Neural progenitor cell (in vitro differentiated cells): ENCODE results near the gene PRR19. TPM values are rescaled to one million over a fixed set of nuclear protein-coding genes. Genes with fewer than 3 reads are reported as not detected.

Source experiments
- DNase-seq: peaks from one replicate; pipeline ENCODE4 v3.0.0-alpha.2; 2016; ENCODE audit warnings: low spot score
- H2AFZ ChIP-seq: fragments of 200-600 bp; sonication (generic); replicated peaks from 2 replicates; pipeline ENCODE4 v1.6.1; 2016; ENCODE audit warnings: antibody characterized with exemption
- H3F3A ChIP-seq: fragments of 200-600 bp; sonication (generic); 2 replicates; pipeline ENCODE4 v1.6.1; 2016; ENCODE audit warnings: antibody characterized with exemption, low read depth
- H3K27ac ChIP-seq: fragments of 200-600 bp; sonication (generic); 2 replicates; pipeline ENCODE4 v1.5.1; 2016; ENCODE audit warnings: mild to moderate bottlenecking
- H3K27me3 ChIP-seq: fragments of 200-600 bp; sonication (generic); 2 replicates; pipeline ENCODE4 v1.6.1; 2016; ENCODE audit warnings: mild to moderate bottlenecking, moderate library complexity
- H3K36me3 ChIP-seq: fragments of 200-600 bp; sonication (generic); 2 replicates; pipeline ENCODE4 v1.5.1; 2016
- H3K4me1 ChIP-seq: fragments of 200-600 bp; sonication (generic); 2 replicates; pipeline ENCODE4 v1.6.1; 2016; ENCODE audit warnings: mixed run types
- H3K4me2 ChIP-seq: fragments of 200-600 bp; sonication (generic); 2 replicates; pipeline ENCODE4 v1.6.1; 2016
- H3K4me3 ChIP-seq: fragments of 200-600 bp; sonication (generic); 2 replicates; pipeline ENCODE4 v1.5.1; 2016
- H3K79me2 ChIP-seq: fragments of 200-600 bp; sonication (generic); 2 replicates; pipeline ENCODE4 v1.6.1; 2016; ENCODE audit warnings: low read depth
- H3K9ac ChIP-seq: fragments of 200-600 bp; sonication (generic); 2 replicates; pipeline ENCODE4 v1.6.1; 2016
- H3K9me3 ChIP-seq: fragments of 200-600 bp; sonication (generic); 2 replicates; pipeline ENCODE4 v1.5.1; 2016; ENCODE audit warnings: low read depth
- H4K20me1 ChIP-seq: fragments of 200-600 bp; sonication (generic); 2 replicates; pipeline ENCODE4 v1.6.1; 2016; ENCODE audit warnings: low read depth
- H3K27ac Mint-ChIP-seq: 3 replicates; pipeline ENCODE4 v1.8.0; 2021; ENCODE audit warnings: mixed read lengths
- H3K27me3 Mint-ChIP-seq: 2 replicates; pipeline ENCODE4 v1.8.0; 2022; ENCODE audit warnings: low read depth, mild to moderate bottlenecking, inconsistent platforms, moderate library complexity, mixed read lengths; ENCODE audit not compliant: insufficient read depth
- H3K36me3 Mint-ChIP-seq: 3 replicates; pipeline ENCODE4 v1.8.0; 2021; ENCODE audit warnings: mixed read lengths
- H3K4me1 Mint-ChIP-seq: 3 replicates; pipeline ENCODE4 v1.8.0; 2021; ENCODE audit warnings: mixed read lengths
- H3K4me3 Mint-ChIP-seq: 3 replicates; pipeline ENCODE4 v1.8.0; 2021; ENCODE audit warnings: mild to moderate bottlenecking, moderate library complexity, mixed read lengths
- H3K9me3 Mint-ChIP-seq: 3 replicates; pipeline ENCODE4 v1.8.0; 2020; ENCODE audit warnings: mixed read lengths
- EZH2 ChIP-seq: fragments of 200-600 bp; sonication (generic); IDR thresholded peaks from 2 replicates; pipeline ENCODE4 v1.6.1; 2017; ENCODE audit warnings: antibody characterized with exemption, mild to moderate bottlenecking, moderate library complexity
- EZH2phosphoT487 ChIP-seq: fragments of 200-600 bp; sonication (generic); IDR thresholded peaks from 2 replicates; pipeline ENCODE4 v1.6.1; 2017; ENCODE audit warnings: antibody characterized with exemption
- total RNA-seq: library from RNA; depleted of rRNA; stranded (reverse); fragments of >200 nt; gene quantifications from 2 replicates; pipeline ENCODE4 v1.2.3, GENCODE V29; 2015; ENCODE audit warnings: low replicate concordance
- TF ChIP-seq, protein P1 (sequence below): fragments of 200-600 bp; sonication (generic); IDR thresholded peaks from 2 replicates; pipeline ENCODE4 v1.5.1; 2017; ENCODE audit warnings: antibody characterized with exemption, mild to moderate bottlenecking

Gene PRR19, protein sequence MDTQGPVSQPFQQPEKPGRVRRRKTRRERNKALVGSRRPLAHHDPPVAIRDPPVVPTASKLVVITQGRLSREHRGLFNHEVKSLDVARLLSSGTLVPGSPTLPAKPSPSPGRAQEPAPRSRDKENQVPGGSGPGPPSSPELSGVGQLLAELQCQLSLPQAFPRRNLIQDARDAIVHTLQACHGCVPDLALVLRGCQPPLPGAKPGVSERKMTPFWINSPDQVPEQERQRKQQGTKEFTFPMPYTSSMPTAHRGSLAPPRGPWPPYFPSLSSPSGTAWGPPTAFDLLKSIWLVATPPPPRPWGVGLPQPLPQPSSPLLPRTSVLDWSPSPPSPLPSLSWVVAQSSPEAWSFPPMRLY
- total RNA-seq = 1.0 TPM in 2 replicates

DNA sequence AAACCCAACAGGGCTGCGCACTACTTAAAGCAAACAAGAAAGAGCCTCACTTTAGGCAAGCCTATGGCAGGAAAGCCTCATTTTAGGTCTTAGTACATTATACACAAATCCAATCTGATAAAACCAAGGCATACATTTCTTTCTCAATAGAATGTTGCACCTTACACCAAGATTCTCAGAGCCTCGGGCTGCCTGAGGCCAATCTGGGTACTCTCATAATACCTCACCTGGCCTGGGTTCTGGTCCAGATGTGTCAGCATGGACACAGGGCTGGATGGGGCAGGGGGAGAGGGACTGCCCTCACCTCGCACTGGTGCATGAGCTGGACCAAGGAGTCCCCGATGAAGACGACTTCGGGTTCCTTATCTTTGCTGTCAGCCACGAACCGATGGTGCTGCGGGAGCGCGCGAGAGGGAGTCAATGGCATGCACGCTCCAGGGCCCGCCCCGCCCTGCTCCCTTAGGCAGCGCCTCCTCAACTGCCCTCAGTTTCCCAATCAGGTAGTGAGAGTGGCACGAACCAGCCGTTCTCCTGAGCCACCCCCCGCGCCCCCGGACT is at the start of gene PRR19:
Gene PRR19, plus strand, starts transcription at position 487 of the 558 bp plus-strand sequence. CDS start 7,453 bp downstream, outside the sequence.
- H3K9me3 ChIP-seq = no peaks in the 10 kb centered on the region
- Mint-ChIP-seq H3K9me3 (no peaks in the 10 kb centered on the region), H3K36me3 (peaks cover 7% of the 10 kb centered on the region), H3K4me3 (peak within 1 kb of the TSS; percentile 92), H3K27me3 (peaks cover 11% of the 10 kb centered on the region), H3K27ac (peak within 1 kb of the TSS; percentile 99), H3K4me1 (peaks cover 24% of the 10 kb centered on the region)
- H3K4me3 ChIP-seq = peak within 1 kb of the TSS; percentile 77
- H3K27ac ChIP-seq = peak within 1 kb of the TSS; percentile 18
- H3K4me2 ChIP-seq = peak within 1 kb of the TSS; percentile 91
- peaks cover 13% of the 10 kb centered on the region for H4K20me1 ChIP-seq
- H3K9ac ChIP-seq = peak within 1 kb of the TSS; percentile 52
- TF ChIP-seq, protein P1, sequence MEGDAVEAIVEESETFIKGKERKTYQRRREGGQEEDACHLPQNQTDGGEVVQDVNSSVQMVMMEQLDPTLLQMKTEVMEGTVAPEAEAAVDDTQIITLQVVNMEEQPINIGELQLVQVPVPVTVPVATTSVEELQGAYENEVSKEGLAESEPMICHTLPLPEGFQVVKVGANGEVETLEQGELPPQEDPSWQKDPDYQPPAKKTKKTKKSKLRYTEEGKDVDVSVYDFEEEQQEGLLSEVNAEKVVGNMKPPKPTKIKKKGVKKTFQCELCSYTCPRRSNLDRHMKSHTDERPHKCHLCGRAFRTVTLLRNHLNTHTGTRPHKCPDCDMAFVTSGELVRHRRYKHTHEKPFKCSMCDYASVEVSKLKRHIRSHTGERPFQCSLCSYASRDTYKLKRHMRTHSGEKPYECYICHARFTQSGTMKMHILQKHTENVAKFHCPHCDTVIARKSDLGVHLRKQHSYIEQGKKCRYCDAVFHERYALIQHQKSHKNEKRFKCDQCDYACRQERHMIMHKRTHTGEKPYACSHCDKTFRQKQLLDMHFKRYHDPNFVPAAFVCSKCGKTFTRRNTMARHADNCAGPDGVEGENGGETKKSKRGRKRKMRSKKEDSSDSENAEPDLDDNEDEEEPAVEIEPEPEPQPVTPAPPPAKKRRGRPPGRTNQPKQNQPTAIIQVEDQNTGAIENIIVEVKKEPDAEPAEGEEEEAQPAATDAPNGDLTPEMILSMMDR = no peak
- TF ChIP-seq EZH2phosphoT487 = no peak
- no peak for TF ChIP-seq EZH2
- no peaks in the 10 kb centered on the region for H3K36me3 ChIP-seq
- peaks cover 14% of the 10 kb centered on the region for H3K4me1 ChIP-seq
- peak within 1 kb of the TSS; percentile 87 for H2AFZ ChIP-seq
- peak; percentile 58 for DNase-seq
- H3K27me3 ChIP-seq = no peaks in the 10 kb centered on the region
- H3F3A ChIP-seq = peaks cover 26% of the 10 kb centered on the region
- peaks cover 22% of the 10 kb centered on the region for H3K79me2 ChIP-seq

DNA sequence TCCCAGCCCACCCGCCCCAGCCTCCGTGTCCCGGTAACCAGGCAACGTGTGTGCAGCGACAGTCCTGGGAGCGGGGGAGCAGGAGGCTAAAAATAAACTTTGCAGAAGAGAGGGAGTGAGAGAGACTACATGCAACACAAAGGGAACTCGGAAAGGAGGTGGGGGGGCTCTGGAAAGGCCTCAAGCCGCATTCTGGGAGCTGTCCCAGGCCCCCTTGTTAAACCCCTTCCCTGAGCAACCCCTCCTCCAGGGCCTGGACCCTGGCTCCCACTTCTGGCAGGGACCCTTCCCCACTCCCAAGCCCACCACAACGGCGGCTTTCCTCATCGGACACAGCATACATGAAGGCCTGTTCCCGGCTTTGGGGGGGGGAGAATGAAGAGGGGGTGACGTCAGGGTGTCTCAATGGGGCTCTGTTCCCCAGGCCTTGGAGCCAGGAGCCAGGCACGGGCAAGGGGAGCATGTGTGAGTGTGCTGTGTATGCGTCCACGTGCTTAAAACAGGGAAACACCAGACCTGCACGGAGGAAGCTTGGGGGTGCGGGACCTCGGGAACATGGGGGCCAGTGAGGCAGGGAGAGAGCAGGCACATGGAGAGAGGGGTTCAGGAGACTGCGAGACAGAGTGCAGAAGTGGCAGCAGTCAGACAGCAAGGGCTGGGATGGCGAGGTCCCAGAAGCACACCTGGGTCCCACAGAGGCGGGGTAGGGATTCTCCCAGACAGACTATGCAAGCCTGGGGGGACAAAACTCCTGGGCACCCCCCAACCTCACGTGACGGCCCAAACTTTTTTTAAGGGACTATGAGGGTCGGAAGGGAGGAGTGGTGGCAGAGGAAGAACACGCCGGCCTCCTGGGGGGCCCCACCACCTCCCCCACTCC is 49.3 kb upstream of the PRR19 start:
- Histone ChIP-seq H3K9me3 (no peaks in the 10 kb centered on the region), H3K9ac (peak overlapping the region; percentile 70), H3K4me1 (peaks cover 33% of the 10 kb centered on the region), H4K20me1 (peaks cover 60% of the 10 kb centered on the region), H2AFZ (no peak overlapping the region), H3K27me3 (no peaks in the 10 kb centered on the region), H3K36me3 (no peaks in the 10 kb centered on the region), H3F3A (peaks cover 44% of the 10 kb centered on the region), H3K4me2 (peak overlapping the region; percentile 87), H3K79me2 (peaks cover 62% of the 10 kb centered on the region), H3K4me3 (peak overlapping the region; percentile 93), H3K27ac (no peak overlapping the region)
- Mint-ChIP-seq H3K36me3 (peaks cover 2% of the 10 kb centered on the region), H3K9me3 (no peaks in the 10 kb centered on the region), H3K27me3 (peaks cover 12% of the 10 kb centered on the region), H3K4me1 (peaks cover 30% of the 10 kb centered on the region), H3K4me3 (peak overlapping the region; percentile 95), H3K27ac (peak overlapping the region; percentile 97)
- TF ChIP-seq, protein P1 = no peak
- no peak for TF ChIP-seq EZH2phosphoT487
- TF ChIP-seq EZH2 = no peak
- no peak for DNase-seq

DNA sequence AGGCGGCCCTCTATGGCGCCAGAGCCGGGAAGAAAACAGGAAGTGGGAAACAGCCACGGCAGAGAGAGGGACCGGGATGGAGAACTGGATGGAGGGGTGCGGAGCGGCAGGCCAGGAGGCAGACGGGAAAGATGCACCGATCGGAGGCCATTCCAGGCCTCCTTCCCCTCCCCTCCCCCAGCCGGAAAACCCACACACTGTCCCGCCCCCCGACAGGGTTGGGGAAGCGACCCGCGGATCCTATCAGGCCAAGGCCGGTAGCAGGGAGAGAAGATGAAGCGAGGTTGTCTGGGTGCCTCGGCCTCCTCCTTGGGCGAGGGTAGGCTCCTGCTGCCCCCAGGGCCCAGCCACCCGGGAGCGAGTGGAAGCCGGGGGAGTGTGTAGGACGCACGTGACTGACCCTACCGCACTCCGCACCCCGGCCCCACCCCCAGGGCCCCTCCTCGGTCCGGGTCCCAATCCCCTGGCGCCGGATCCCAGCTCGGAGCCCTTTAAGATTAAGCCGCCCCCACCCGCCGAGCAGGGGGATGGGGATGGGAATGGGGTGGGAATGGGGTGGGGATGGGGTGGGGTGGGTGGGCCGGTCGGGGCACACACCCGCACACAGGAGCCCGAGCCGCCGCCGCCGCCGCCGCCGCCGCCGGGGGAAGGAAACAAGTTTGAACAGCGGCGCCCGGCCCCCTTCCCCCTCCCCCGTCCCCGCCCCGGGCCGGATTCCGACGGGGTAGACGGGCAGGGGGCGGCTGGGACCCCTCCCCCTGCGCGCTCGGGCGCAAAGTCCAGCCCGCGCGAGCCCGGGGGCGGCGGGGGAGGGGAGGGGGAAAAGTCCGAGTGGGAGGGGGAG is 48.5 kb upstream of the PRR19 start:
- H3K4me2 ChIP-seq = peak overlapping the region; percentile 87
- peaks cover 51% of the 10 kb centered on the region for H4K20me1 ChIP-seq
- no peaks in the 10 kb centered on the region for H3K27me3 ChIP-seq
- peak overlapping the region; percentile 93 for H3K4me3 ChIP-seq
- H3K4me3 Mint-ChIP-seq = peak overlapping the region; percentile 95
- H3K9me3 Mint-ChIP-seq = no peaks in the 10 kb centered on the region
- peaks cover 62% of the 10 kb centered on the region for H3K79me2 ChIP-seq
- H3K27ac ChIP-seq = peak overlapping the region; percentile 86
- H2AFZ ChIP-seq = no peak overlapping the region
- TF ChIP-seq, protein P1 = no peak
- TF ChIP-seq EZH2phosphoT487 = no peak
- no peaks in the 10 kb centered on the region for H3K36me3 ChIP-seq
- H3K4me1 ChIP-seq = peaks cover 34% of the 10 kb centered on the region
- no peak overlapping the region for H3K27ac Mint-ChIP-seq
- peaks cover 2% of the 10 kb centered on the region for H3K36me3 Mint-ChIP-seq
- H3K27me3 Mint-ChIP-seq = peaks cover 18% of the 10 kb centered on the region
- no peaks in the 10 kb centered on the region for H3K9me3 ChIP-seq
- peaks cover 42% of the 10 kb centered on the region for H3F3A ChIP-seq
- peak; percentile 91 for DNase-seq
- H3K4me1 Mint-ChIP-seq = peaks cover 30% of the 10 kb centered on the region
- H3K9ac ChIP-seq = peak overlapping the region; percentile 70
